Panc1 (cell line): ENCODE results near the gene DPP8. TPM values are rescaled to one million over a fixed set of nuclear protein-coding genes. Genes with fewer than 3 reads are reported as not detected.
"Not testable (repeated sequence)": the region's sequence is repeated elsewhere in the genome, so short reads cannot be mapped to it uniquely, and the experiment has no call there.

Experiments used
- ATAC-seq: fragments of 200-7000 bp; cut with Tn5 transposase; 2 replicates; pipeline ENCODE4 v1.9.1; 2020; ENCODE audit warnings: mild to moderate bottlenecking, moderate library complexity
- BruUV-seq: library from RNA; stranded (reverse); fragments of 400-500 nt; replicated peaks from 2 replicates; lab custom pipeline; 2021; lab: Mats Ljungman, UMichigan
- CTCF ChIA-PET: fragments of 300-600 bp; sonication (Branson Sonifier 250); formaldehyde crosslinking; loops from one replicate; lab custom pipeline; 2022; ENCODE audit warnings: antibody characterized with exemption; lab: Charles Lee
- POLR2A ChIA-PET: fragments of 300-600 bp; sonication (Branson Sonifier 250); formaldehyde crosslinking; loops from one replicate; lab custom pipeline; 2022; ENCODE audit warnings: antibody characterized with exemption; lab: Charles Lee
- DNase-seq: peaks from one replicate; pipeline ENCODE4 v3.0.0-alpha.2; 2010; ENCODE audit warnings: low read depth, low spot score
- H3K27ac ChIP-seq: 2 replicates; pipeline ENCODE4 v1.5.1; 2011; ENCODE audit warnings: mild to moderate bottlenecking, low read length, inconsistent platforms
- H3K27me3 ChIP-seq: fragments of 200-500 bp; sonication (Bioruptor generic); 2 replicates; pipeline ENCODE4 v1.6.0; 2014; ENCODE audit warnings: low read length, inconsistent platforms; ENCODE audit not compliant: control insufficient read depth, insufficient read depth
- H3K36me3 ChIP-seq: fragments of 200-500 bp; sonication (Bioruptor generic); 2 replicates; pipeline ENCODE4 v1.5.1; 2014; ENCODE audit warnings: inconsistent platforms, mild to moderate bottlenecking, low read length, moderate library complexity; ENCODE audit not compliant: control insufficient read depth, insufficient read depth
- H3K4me1 ChIP-seq: 2 replicates; pipeline ENCODE4 v1.5.1; 2011; ENCODE audit warnings: inconsistent platforms, mild to moderate bottlenecking, low read length, moderate library complexity; ENCODE audit not compliant: control insufficient read depth, insufficient read depth
- H3K4me3 ChIP-seq, 2 experiments: 2 replicates each; pipeline ENCODE4 v1.5.1; 2011 to 2012; ENCODE audit warnings: low read depth in 2 of 2, low read length in 2 of 2, mild to moderate bottlenecking in 2 of 2, inconsistent platforms in 1 of 2, moderate library complexity in 1 of 2
- H3K9me3 ChIP-seq: fragments of 200-500 bp; sonication (Bioruptor generic); 2 replicates; pipeline ENCODE4 v1.5.1; 2014; ENCODE audit warnings: low read depth, mild to moderate bottlenecking, inconsistent platforms, low read length, moderate library complexity; ENCODE audit not compliant: control insufficient read depth, insufficient read depth
- POLR2AphosphoS5 ChIP-seq: IDR thresholded peaks from 2 replicates; pipeline ENCODE4 v1.6.1; 2012; ENCODE audit warnings: mild to moderate bottlenecking, low read depth, low read length, moderate library complexity
- SIN3A ChIP-seq: IDR thresholded peaks from 2 replicates; pipeline ENCODE4 v1.6.1; 2012; ENCODE audit warnings: low read depth, mild to moderate bottlenecking, low read length, moderate library complexity, borderline replicate concordance; ENCODE audit not compliant: insufficient read depth
- TCF7L2 ChIP-seq: IDR thresholded peaks from 2 replicates; pipeline ENCODE4 v1.6.1; 2011; ENCODE audit warnings: mild to moderate bottlenecking, low read depth, low read length, inconsistent platforms
- in situ Hi-C: cut with HindIII; loops from 2 replicates; pipeline ENCODE4 v1.10.0; 2016; ENCODE audit warnings: low sequenced_read_pairs, low pct_unique_long_range_greater_than_20kb
- intact Hi-C: fragments of 100-400 bp; cut with micrococcal nuclease; formaldehyde crosslinking; loops from one replicate; pipeline ENCODE4 v1.10.0; 2022; ENCODE audit not compliant: unreplicated experiment
- total RNA-seq: library from RNA; stranded (reverse); gene quantifications from one replicate; pipeline ENCODE4 v1.2.1, GENCODE V29; 2021; ENCODE audit not compliant: unreplicated experiment
- TF ChIP-seq, protein P1 (sequence below), 2 experiments: IDR thresholded peaks; 2 replicates each; pipeline ENCODE4 v1.6.1; 2011 to 2012; ENCODE audit warnings: low read depth in 2 of 2, control low read depth in 1 of 2, low read length in 1 of 2, mild to moderate bottlenecking in 1 of 2, moderate library complexity in 1 of 2; ENCODE audit not compliant: insufficient read depth in 1 of 2
- TF ChIP-seq, protein P2 (sequence below): fragments of 450-650 bp; IDR thresholded peaks from 2 replicates; pipeline ENCODE4 v1.5.1; 2017; ENCODE audit warnings: mild to moderate bottlenecking

Gene DPP8
- total RNA-seq, 1 experiment from 2014 or later: 36.2 TPM

DNA sequence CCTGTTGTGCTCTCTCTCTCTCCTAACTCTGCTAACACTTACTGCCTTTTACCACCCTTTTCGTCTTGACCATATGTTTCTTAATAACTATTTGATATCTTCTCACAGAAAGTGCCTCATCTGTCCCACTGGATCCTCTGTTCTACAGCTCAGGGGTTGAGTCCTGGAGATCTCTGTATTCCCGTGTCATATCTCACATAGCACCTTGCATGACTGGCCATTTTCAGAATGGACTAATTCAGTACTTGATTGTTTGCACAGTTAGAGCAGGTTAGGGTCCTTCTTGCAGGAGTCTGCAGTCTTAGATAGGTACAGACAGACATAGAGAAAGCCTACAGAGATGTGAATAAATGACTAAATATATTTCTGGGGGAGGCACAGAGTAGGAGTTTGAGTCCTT lies 33.7 kb upstream of the DPP8 start:
- CTCF ChIA-PET: no interaction called here
- in situ Hi-C loops: no loop called here

DNA sequence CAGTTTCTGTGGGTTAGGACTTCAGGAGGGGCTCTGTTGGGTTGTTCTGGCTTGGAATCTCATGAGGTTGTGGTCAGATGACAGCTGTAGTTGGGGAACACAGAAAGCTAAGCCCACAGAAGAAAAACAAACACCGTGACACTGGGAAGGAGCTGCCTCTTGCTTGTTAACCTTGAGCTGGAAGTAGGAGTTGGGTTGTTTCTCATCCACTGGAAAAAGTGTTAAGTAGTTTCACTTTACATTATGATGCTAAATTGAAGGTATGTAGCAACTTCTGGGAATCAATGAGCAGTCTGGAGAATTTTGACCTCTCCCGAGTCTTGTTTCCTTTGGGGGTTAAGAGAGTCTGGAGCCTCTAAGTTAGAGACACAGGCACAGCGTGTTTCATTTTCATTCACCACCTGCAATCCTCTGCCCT lies 33.2 kb upstream of the DPP8 start:
- TF ChIP-seq, protein P1, sequence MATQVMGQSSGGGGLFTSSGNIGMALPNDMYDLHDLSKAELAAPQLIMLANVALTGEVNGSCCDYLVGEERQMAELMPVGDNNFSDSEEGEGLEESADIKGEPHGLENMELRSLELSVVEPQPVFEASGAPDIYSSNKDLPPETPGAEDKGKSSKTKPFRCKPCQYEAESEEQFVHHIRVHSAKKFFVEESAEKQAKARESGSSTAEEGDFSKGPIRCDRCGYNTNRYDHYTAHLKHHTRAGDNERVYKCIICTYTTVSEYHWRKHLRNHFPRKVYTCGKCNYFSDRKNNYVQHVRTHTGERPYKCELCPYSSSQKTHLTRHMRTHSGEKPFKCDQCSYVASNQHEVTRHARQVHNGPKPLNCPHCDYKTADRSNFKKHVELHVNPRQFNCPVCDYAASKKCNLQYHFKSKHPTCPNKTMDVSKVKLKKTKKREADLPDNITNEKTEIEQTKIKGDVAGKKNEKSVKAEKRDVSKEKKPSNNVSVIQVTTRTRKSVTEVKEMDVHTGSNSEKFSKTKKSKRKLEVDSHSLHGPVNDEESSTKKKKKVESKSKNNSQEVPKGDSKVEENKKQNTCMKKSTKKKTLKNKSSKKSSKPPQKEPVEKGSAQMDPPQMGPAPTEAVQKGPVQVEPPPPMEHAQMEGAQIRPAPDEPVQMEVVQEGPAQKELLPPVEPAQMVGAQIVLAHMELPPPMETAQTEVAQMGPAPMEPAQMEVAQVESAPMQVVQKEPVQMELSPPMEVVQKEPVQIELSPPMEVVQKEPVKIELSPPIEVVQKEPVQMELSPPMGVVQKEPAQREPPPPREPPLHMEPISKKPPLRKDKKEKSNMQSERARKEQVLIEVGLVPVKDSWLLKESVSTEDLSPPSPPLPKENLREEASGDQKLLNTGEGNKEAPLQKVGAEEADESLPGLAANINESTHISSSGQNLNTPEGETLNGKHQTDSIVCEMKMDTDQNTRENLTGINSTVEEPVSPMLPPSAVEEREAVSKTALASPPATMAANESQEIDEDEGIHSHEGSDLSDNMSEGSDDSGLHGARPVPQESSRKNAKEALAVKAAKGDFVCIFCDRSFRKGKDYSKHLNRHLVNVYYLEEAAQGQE (IDR thresholded peaks at IDR 0.05; ENCODE audit: insufficient read depth in 1 of 2, low read depth in 2 of 2, low read length in 1 of 2): no peak
- TF ChIP-seq, protein P2, sequence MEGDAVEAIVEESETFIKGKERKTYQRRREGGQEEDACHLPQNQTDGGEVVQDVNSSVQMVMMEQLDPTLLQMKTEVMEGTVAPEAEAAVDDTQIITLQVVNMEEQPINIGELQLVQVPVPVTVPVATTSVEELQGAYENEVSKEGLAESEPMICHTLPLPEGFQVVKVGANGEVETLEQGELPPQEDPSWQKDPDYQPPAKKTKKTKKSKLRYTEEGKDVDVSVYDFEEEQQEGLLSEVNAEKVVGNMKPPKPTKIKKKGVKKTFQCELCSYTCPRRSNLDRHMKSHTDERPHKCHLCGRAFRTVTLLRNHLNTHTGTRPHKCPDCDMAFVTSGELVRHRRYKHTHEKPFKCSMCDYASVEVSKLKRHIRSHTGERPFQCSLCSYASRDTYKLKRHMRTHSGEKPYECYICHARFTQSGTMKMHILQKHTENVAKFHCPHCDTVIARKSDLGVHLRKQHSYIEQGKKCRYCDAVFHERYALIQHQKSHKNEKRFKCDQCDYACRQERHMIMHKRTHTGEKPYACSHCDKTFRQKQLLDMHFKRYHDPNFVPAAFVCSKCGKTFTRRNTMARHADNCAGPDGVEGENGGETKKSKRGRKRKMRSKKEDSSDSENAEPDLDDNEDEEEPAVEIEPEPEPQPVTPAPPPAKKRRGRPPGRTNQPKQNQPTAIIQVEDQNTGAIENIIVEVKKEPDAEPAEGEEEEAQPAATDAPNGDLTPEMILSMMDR: no peak
- TF ChIP-seq TCF7L2 (no peak), SIN3A (no peak), POLR2AphosphoS5 (no peak)
- TSS peak; percentile 9 for BruUV-seq
- in situ Hi-C loops (no loop called here), intact Hi-C loops (no loop called here)
- Histone ChIP-seq H3K27me3 (no peaks in the 10 kb centered on the region), H3K36me3 (peaks cover 3% of the 10 kb centered on the region; the same call in 1 of the 2 replicates), H3K4me3 (no peak overlapping the region), H3K9me3 (no peaks in the 10 kb centered on the region), H3K27ac (no peak overlapping the region), H3K4me1 (peaks cover 10% of the 10 kb centered on the region)
- no peak for ATAC-seq
- POLR2A ChIA-PET: interaction anchor here (0.7 kb wide), 1 partner anchor 103 kb away, joined by 3 read pairs; no protein-coding TSS in a partner anchor
- CTCF ChIA-PET: no interaction called here
- DNase-seq: no peak

More for the DNA sequence above, 33.7 kb upstream of the DPP8 start:
- Histone ChIP-seq H3K4me1 (peaks cover 10% of the 10 kb centered on the region), H3K27me3 (no peaks in the 10 kb centered on the region), H3K27ac (no peak overlapping the region), H3K36me3 (peaks cover 3% of the 10 kb centered on the region; the same call in 1 of the 2 replicates), H3K9me3 (no peaks in the 10 kb centered on the region), H3K4me3 (no peak overlapping the region)
- ATAC-seq (no peak; the same call in 1 of the 2 replicates), DNase-seq (no peak)
- intact Hi-C loops: no loop called here
- no TSS peak for BruUV-seq
- POLR2A ChIA-PET: interaction anchor here (0.7 kb wide), 1 partner anchor 103 kb away, joined by 3 read pairs; no protein-coding TSS in a partner anchor
- TF ChIP-seq, protein P1 (IDR thresholded peaks at IDR 0.05; ENCODE audit: insufficient read depth in 1 of 2, low read depth in 2 of 2, low read length in 1 of 2): no peak
- TF ChIP-seq SIN3A: no peak
- TF ChIP-seq POLR2AphosphoS5: no peak
- TF ChIP-seq, protein P2: no peak
- TF ChIP-seq TCF7L2: no peak

DNA sequence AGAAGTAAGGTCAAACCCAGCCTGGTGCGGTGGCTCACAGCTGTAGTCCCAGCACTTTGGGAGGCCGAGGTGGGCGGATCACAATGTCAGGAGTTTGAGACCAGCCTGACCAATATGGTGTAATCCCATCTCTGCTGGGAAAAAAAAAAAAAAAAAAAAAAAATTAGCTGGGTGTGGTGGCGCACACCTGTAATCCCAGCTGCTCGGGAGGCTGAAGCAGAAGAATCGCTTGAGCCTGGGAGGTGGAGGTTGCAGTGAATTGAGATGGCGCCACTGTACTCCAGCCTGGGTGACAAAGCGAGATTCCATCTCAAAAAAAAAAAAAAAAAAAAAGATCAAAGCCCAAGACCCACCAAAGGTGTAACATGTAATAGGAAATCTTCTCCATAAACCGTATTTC lies 31.8 kb upstream of the DPP8 start:
- ChIA-PET CTCF (interaction anchor here (0.7 kb wide), 2 partner anchors 15 to 88 kb away, joined by 6 to 17 read pairs; no protein-coding TSS in a partner anchor), POLR2A (interaction anchor here (0.6 kb wide), 2 partner anchors 24 to 1937 kb away, joined by 3 to 4 read pairs; no protein-coding TSS in a partner anchor)
- H3K27me3 ChIP-seq, ATAC-seq, in situ Hi-C loops, H3K36me3 ChIP-seq, BruUV-seq, intact Hi-C loops, H3K4me1 ChIP-seq, H3K9me3 ChIP-seq, H3K27ac ChIP-seq, H3K4me3 ChIP-seq, DNase-seq: not testable (repeated sequence)
